Heart left ventricle (tissue), 16 donors: ENCODE data around the gene OR9Q1. TPM values are rescaled to one million over a fixed set of nuclear protein-coding genes. Genes with fewer than 3 reads are reported as not detected.

ENCODE experiments used
- ATAC-seq, 4 donors: fragments of 200-7000 bp; cut with Tn5 transposase; one replicate each; pipeline ENCODE4 v1.9.1; 2020 to 2022; ENCODE audit warnings: moderate library complexity in 4 of 4, mild to moderate bottlenecking in 3 of 4, moderate number of reproducible peaks in 1 of 4
- DNase-seq, 5 donors: peaks; one replicate each; pipeline ENCODE4 v3.0.0-alpha.2; 2020
- H3K27ac ChIP-seq, 12 donors: fragments of 200-600 bp; sonication (generic) in 4 of 12; one replicate each; pipeline versions ENCODE4 v1.5.0 to v1.8.0; 2016 to 2022; ENCODE audit warnings: mild to moderate bottlenecking in 2 of 12
- H3K27me3 ChIP-seq, 9 donors: fragments of 200-600 bp; sonication (generic) in 2 of 9; one replicate each; pipeline versions ENCODE4 v1.5.1 to v1.8.0; 2016 to 2022; ENCODE audit warnings: mild to moderate bottlenecking in 3 of 9
- H3K36me3 ChIP-seq, 9 donors: fragments of 200-600 bp; sonication (generic) in 2 of 9; one replicate each; pipeline versions ENCODE4 v1.5.0 to v1.8.0; 2018 to 2022; ENCODE audit warnings: mild to moderate bottlenecking in 2 of 9
- H3K4me1 ChIP-seq, 12 donors: fragments of 200-600 bp; sonication (generic) in 4 of 12; one replicate each; pipeline versions ENCODE4 v1.5.0 to v1.8.0; 2016 to 2022; ENCODE audit warnings: mild to moderate bottlenecking in 3 of 12
- H3K4me3 ChIP-seq, 12 donors: fragments of 200-600 bp; sonication (generic) in 4 of 12; one replicate each; pipeline versions ENCODE4 v1.5.0 to v1.8.0; 2017 to 2022; ENCODE audit warnings: mild to moderate bottlenecking in 9 of 12, moderate library complexity in 4 of 12
- H3K9me3 ChIP-seq, 12 donors: fragments of 200-600 bp; sonication (generic) in 4 of 12; one replicate each; pipeline versions ENCODE4 v1.5.0 to v1.8.0; 2016 to 2022; ENCODE audit warnings: mild to moderate bottlenecking in 1 of 12
- POLR2A ChIP-seq, 2 donors: fragments of 450-650 bp; IDR thresholded peaks; one replicate each; pipeline ENCODE4 v1.6.1; 2017; ENCODE audit warnings: antibody characterized with exemption in 2 of 2, mild to moderate bottlenecking in 2 of 2, moderate library complexity in 2 of 2
- WGBS, 4 donors: extraction: QIAGEN DNeasy Blood & Tissue Kit in 2 of 4; methylation state at CpG; one replicate each; pipeline versions ENCODE4 v1.1.5 to v1.1.7; 2013 to 2018; 5-methylcytosine and 5-hydroxymethylcytosine counted together
- intact Hi-C, 10 donors: fragments of 100-400 bp; cut with DNase I; formaldehyde crosslinking; loops; one replicate each; pipeline versions ENCODE4 v1.11.1 to v1.14.2; 2022
- polyA plus RNA-seq, 2 donors: library from polyadenylated mRNA; stranded (reverse); fragments of 200-250 nt; gene quantifications; one replicate each; pipeline ENCODE4 v1.2.3, GENCODE V29; 2013
- total RNA-seq, 9 donors: library from RNA; depleted of rRNA in 2 of 9; stranded (reverse); fragments of >200 nt in 2 of 9; fragmentation: NEBNext Ultra II Directional in 3 of 9; extraction: Animal tissue kit (Norgen Biotek cat#: 25700) in 3 of 9; gene quantifications; one replicate each; pipeline versions ENCODE4 v1.1.0 to v1.2.4, GENCODE V29; 2016 to 2023
- TF ChIP-seq, protein P1 (sequence below), 12 donors: fragments of 200-600 bp; sonication (generic) in 4 of 12; IDR thresholded peaks; one replicate each; pipeline versions ENCODE4 v1.5.0 to v1.8.0; 2018 to 2022; ENCODE audit warnings: antibody characterized with exemption in 12 of 12, mild to moderate bottlenecking in 5 of 12
- donor health status: ischemic (EF 13 %, LVEDD 7.1; RV severe dilation, severe dysfunction).
- donor health status: healthy with polysubstance abuse.
- donor health status: DM: no; HTN: yes; CAD: no.
- donor health status: DM: no; HTN: no; CAD: no.
- donor health status: ischemic (EF 25% LVEDD 6.9; RV normal size, moderate dysfunction).
- donor health status: ischemic (EF 25% LVEDD 5.7; RV mildly dilated, moderate dysfunction).
- donor health status: healthy.
- donor health status: DM: yes; HTN: yes; CAD: no.
- donor health status: ischemic (EF 35%, LVEDD 5.7; RV mildly dilated, moderate dysfunction).
- donor health status: nonischemic (EF 11% LVEDD 7.7; RV severe dilation, severe dysfunction).
- donor health status: DM: yes; HTN: yes; CAD: no.
- donor health status: PGD.
- donor health status: ischemic (EF 29% LVEDD 5.4; RV normal size, mild dysfunction).
- donor health status: nonischemic (EF 23%, LVEDD 6.1; RV moderate dilation, normal function).

Gene OR9Q1
- total and polyA plus RNA-seq, 11 donors, result not detected

DNA sequence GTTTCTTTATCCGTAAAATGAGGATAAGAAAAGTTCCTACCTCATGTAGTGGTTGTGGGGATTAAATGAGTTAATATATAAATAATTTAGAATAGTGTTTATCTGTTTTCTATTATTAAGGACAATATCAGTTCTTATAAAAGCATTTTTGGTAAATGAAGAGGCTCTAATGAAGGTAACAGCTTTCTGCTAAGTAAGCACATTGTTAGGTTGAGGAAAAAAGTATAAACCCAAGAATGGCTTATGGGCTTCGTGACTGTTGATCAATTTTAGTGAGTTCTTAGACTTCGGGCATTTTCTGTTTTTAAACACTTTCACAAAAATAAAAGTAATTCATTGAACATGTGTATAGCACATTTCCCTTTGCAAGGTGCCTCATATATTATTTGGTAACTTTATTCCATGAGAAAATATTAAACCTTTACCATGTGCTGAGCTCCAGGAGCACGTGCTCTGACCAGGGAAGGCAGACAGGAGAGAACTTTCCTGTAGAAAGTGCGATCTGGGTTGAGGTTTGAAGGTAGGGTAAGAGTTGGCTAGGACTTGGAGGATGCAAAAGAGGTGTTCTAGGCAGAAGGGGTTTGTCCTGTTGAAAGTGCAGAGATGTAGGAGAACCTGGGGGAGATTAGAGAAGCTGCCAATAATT, 153.9 kb downstream of the OR9Q1 start:
- Histone ChIP-seq H3K27ac (no peak overlapping the region), H3K4me3 (no peak overlapping the region), H3K9me3 (no peaks in the 10 kb centered on the region), H3K27me3 (no peaks in the 10 kb centered on the region), H3K36me3 (no peaks in the 10 kb centered on the region), H3K4me1 (no peaks in the 10 kb centered on the region)
- intact Hi-C loops, result no loop called here
- no peak for TF ChIP-seq POLR2A (IDR thresholded peaks at IDR 0.05)
- TF ChIP-seq, protein P1, sequence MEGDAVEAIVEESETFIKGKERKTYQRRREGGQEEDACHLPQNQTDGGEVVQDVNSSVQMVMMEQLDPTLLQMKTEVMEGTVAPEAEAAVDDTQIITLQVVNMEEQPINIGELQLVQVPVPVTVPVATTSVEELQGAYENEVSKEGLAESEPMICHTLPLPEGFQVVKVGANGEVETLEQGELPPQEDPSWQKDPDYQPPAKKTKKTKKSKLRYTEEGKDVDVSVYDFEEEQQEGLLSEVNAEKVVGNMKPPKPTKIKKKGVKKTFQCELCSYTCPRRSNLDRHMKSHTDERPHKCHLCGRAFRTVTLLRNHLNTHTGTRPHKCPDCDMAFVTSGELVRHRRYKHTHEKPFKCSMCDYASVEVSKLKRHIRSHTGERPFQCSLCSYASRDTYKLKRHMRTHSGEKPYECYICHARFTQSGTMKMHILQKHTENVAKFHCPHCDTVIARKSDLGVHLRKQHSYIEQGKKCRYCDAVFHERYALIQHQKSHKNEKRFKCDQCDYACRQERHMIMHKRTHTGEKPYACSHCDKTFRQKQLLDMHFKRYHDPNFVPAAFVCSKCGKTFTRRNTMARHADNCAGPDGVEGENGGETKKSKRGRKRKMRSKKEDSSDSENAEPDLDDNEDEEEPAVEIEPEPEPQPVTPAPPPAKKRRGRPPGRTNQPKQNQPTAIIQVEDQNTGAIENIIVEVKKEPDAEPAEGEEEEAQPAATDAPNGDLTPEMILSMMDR (IDR thresholded peaks at IDR 0.05), result no peak
- DNase-seq (no peak), ATAC-seq (no peak)
- 80 to 84% (median 82%) methylated on average over 5 of the region's 5 CpGs for WGBS, 4 donors

DNA sequence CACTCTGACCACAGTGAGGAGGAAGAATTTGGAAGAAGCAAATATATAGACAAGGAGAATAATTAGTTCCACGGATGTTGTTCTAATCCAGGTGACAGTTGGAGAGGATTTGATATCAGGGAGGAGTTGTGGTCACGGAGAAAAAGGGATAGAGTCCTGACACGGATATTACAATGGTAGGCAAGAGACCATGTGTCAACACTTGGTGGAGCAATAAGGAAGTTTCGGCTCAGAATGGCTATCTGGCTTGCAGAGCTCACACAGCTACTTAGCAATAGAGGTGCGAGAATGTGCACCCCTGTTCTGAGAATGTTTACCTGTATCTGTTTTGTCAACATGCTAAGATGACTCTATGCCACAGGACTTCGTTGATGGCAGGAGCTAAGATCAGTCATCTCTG, 154.8 kb downstream of the OR9Q1 start:
- 82 to 88% (median 86%) methylated on average over 6 of the region's 6 CpGs for WGBS, 4 donors
- TF ChIP-seq, protein P1 (IDR thresholded peaks at IDR 0.05), result no peak
- TF ChIP-seq POLR2A (IDR thresholded peaks at IDR 0.05), result no peak
- Histone ChIP-seq H3K4me1 (no peaks in the 10 kb centered on the region), H3K27ac (no peak overlapping the region), H3K36me3 (no peaks in the 10 kb centered on the region), H3K27me3 (no peaks in the 10 kb centered on the region), H3K4me3 (no peak overlapping the region), H3K9me3 (no peaks in the 10 kb centered on the region)
- DNase-seq (no peak), ATAC-seq (no peak)
- intact Hi-C loops, result no loop called here

DNA sequence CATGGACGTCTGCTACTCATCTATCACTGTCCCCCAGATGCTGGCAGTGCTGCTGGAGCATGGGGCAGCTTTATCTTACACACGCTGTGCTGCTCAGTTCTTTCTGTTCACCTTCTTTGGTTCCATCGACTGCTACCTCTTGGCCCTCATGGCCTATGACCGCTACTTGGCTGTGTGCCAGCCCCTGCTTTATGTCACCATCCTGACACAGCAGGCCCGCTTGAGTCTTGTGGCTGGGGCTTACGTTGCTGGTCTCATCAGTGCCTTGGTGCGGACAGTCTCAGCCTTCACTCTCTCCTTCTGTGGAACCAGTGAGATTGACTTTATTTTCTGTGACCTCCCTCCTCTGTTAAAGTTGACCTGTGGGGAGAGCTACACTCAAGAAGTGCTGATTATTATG, 156.0 kb downstream of the OR9Q1 start:
- WGBS, 4 donors, result 51 to 70% (median 61%) methylated on average over 7 of the region's 7 CpGs
- no peaks in the 10 kb centered on the region for H3K36me3 ChIP-seq
- H3K27me3 ChIP-seq, result no peaks in the 10 kb centered on the region
- H3K4me3 ChIP-seq, result no peak overlapping the region
- H3K27ac ChIP-seq, result no peak overlapping the region
- intact Hi-C loops, result no loop called here
- DNase-seq (peak in 2 of 5 donors; percentile 26 to 44), ATAC-seq (no peak)
- no peak for TF ChIP-seq POLR2A (IDR thresholded peaks at IDR 0.05)
- TF ChIP-seq, protein P1 (IDR thresholded peaks at IDR 0.05), result no peak
- no peaks in the 10 kb centered on the region for H3K4me1 ChIP-seq
- no peaks in the 10 kb centered on the region for H3K9me3 ChIP-seq

GRCh38 chr11:58186938-58187337, 163.3 kb downstream of the OR9Q1 start:
- Histone ChIP-seq H3K27me3 (no peaks in the 10 kb centered on the region), H3K4me3 (no peak overlapping the region), H3K27ac (peak overlapping the region in 6 of 12 donors; percentile 3 to 50 (median 11)), H3K36me3 (no peaks in the 10 kb centered on the region), H3K4me1 (no peaks in the 10 kb centered on the region), H3K9me3 (no peaks in the 10 kb centered on the region)
- DNase-seq (peak in 3 of 5 donors; percentile 27 to 31 (median 28)), ATAC-seq (peak; percentile 51 to 90 (median 72))
- intact Hi-C loops, result loop anchor here in 1 of 10 donors (2.0 kb wide), 1 partner anchor 162 kb away; no protein-coding TSS in a partner anchor
- TF ChIP-seq, protein P1 (IDR thresholded peaks at IDR 0.05), result peak in 2 of 12 donors; percentile 16 to 22
- no peak for TF ChIP-seq POLR2A (IDR thresholded peaks at IDR 0.05)
- WGBS, 4 donors, result 57 to 70% (median 61%) methylated on average over 4 of the region's 4 CpGs
